Pancreas (tissue), 10 donors: Measurements from ENCODE around the gene RNF157. TPM values are rescaled to one million over a fixed set of nuclear protein-coding genes. Genes with fewer than 3 reads are reported as not detected.

ENCODE experiments used
- ATAC-seq, 4 donors: fragments of 200-7000 bp; cut with Tn5 transposase; one replicate each; pipeline versions ENCODE4 v1.8.0 to v1.9.1; 2020; ENCODE audit warnings: mild to moderate bottlenecking in 4 of 4, moderate library complexity in 4 of 4
- DNase-seq, 6 donors: peaks; one replicate each; pipeline ENCODE4 v3.0.0-alpha.2; 2020
- FAIRE-seq: peaks from 2 replicates; lab custom pipeline; 2012; peaks lifted over from hg19 to GRCh38; lab: Jason Lieb, UNC
- H3K27ac ChIP-seq, 4 donors: fragments of 200-600 bp; sonication (generic); 1 replicate in 3 of 4; 2 replicates in 1 of 4; pipeline versions ENCODE4 v1.5.0 to v1.8.0; 2020
- H3K27me3 ChIP-seq, 4 donors: fragments of 200-600 bp; one replicate each; pipeline ENCODE4 v1.8.0; 2021
- H3K36me3 ChIP-seq, 3 donors: fragments of 200-600 bp; sonication (generic) in 1 of 3; one replicate each; pipeline versions ENCODE4 v1.5.0 to v1.8.0; 2020 to 2021
- H3K4me1 ChIP-seq, 3 donors: fragments of 200-600 bp; one replicate each; pipeline ENCODE4 v1.8.0; 2021
- H3K4me3 ChIP-seq, 4 donors: fragments of 200-600 bp; sonication (generic) in 2 of 4; one replicate each; pipeline versions ENCODE4 v1.5.0 to v1.8.0; 2020 to 2021
- H3K9me3 ChIP-seq, 4 donors: fragments of 200-600 bp; one replicate each; pipeline ENCODE4 v1.8.0; 2021
- CTCF ChIP-seq, 4 donors: fragments of 200-600 bp; sonication (generic) in 3 of 4; IDR thresholded peaks; one replicate each; pipeline versions ENCODE4 v1.5.0 to v1.8.0; 2021; ENCODE audit warnings: antibody characterized with exemption in 4 of 4
- WGBS, 2 donors: extraction: QIAGEN DNeasy Blood & Tissue Kit; methylation state at CpG; one replicate each; pipeline ENCODE4 v1.1.7; 2013; 5-methylcytosine and 5-hydroxymethylcytosine counted together
- intact Hi-C, 3 donors: fragments of 100-400 bp; cut with DNase I; formaldehyde crosslinking; loops; one replicate each; pipeline versions ENCODE4 v1.11.1 to v1.14.2; 2022
- polyA plus RNA-seq, 2 donors: library from polyadenylated mRNA; stranded (reverse); fragments of 200-250 nt; gene quantifications; one replicate each; pipeline ENCODE4 v1.2.3, GENCODE V29; 2013
- total RNA-seq, 6 donors: library from RNA; stranded (reverse); fragmentation: NEBNext Ultra II Directional in 4 of 6; extraction: Animal tissue kit (Norgen Biotek cat#: 25700) in 4 of 6; gene quantifications; one replicate each; pipeline versions ENCODE4 v1.2.1 to v1.2.4, GENCODE V29; 2021 to 2023
- donor health status: healthy with polysubstance abuse.
- donor health status: DM: no; HTN: no; CAD: no; lungs with moderate emphysema.
- donor health status: DM: no; HTN: no; CAD: no.
- donor health status: control.
- donor health status: control.
- donor health status: Bipolar disorder and iron deficiency.
- donor health status: DM: yes; HTN: yes; CAD: no.
- donor health status: DM: no; HTN: no; CAD: no.
- donor health status: DM: no; HTN: no; CAD: no.
- donor health status: DM: yes; HTN: yes; CAD: no.

Gene RNF157
- total and polyA plus RNA-seq, 8 donors, result 0.87 to 6.4 (median 3.3) TPM

- 100% methylated on average over 1 of the region's 1 CpG for whole genome bisulfite sequencing, 2 donors
- intact Hi-C loops, result no loop called here
- no peak for FAIRE-seq
Measured at GRCh38 chr17:76148015-76148326, 92.3 kb downstream of the RNF157 start.

GRCh38 chr17:76147211-76148014 lies 92.9 kb downstream of the RNF157 start:
- DNase-seq (no peak), ATAC-seq (peak in 3 of 4 donors; percentile 40 to 78 (median 61)), FAIRE-seq (no peak)
- Histone ChIP-seq H3K27ac (no peak overlapping the region), H3K4me1 (no peaks in the 10 kb centered on the region), H3K9me3 (no peaks in the 10 kb centered on the region), H3K4me3 (no peak overlapping the region), H3K36me3 (no peaks in the 10 kb centered on the region), H3K27me3 (no peaks in the 10 kb centered on the region)
- peak in 3 of 4 donors; percentile 37 to 47 (median 40) for TF ChIP-seq CTCF (IDR thresholded peaks at IDR 0.05)
- intact Hi-C loops, result no loop called here
- 64 to 66% methylated on average over 13 of the region's 13 CpGs for WGBS, 2 donors

More at GRCh38 chr17:76148015-76148326, 92.3 kb downstream of the RNF157 start:
- Histone ChIP-seq H3K9me3 (no peaks in the 10 kb centered on the region), H3K36me3 (no peaks in the 10 kb centered on the region), H3K27me3 (no peaks in the 10 kb centered on the region), H3K4me3 (no peak overlapping the region), H3K4me1 (no peaks in the 10 kb centered on the region), H3K27ac (no peak overlapping the region)
- DNase-seq (no peak), ATAC-seq (no peak)
- TF ChIP-seq CTCF (IDR thresholded peaks at IDR 0.05), result no peak

- Histone ChIP-seq H3K4me1 (no peaks in the 10 kb centered on the region), H3K27me3 (no peaks in the 10 kb centered on the region), H3K9me3 (no peaks in the 10 kb centered on the region), H3K4me3 (no peak overlapping the region), H3K27ac (no peak overlapping the region), H3K36me3 (no peaks in the 10 kb centered on the region)
- intact Hi-C loops, result no loop called here
- TF ChIP-seq CTCF (IDR thresholded peaks at IDR 0.05), result no peak
- ATAC-seq (no peak), DNase-seq (no peak), FAIRE-seq (no peak)
- WGBS, 2 donors, result 76 to 81% methylated on average over 22 of the region's 22 CpGs
Measured at GRCh38 chr17:76146053-76146851, 94.0 kb downstream of the RNF157 start.

- Histone ChIP-seq H3K27me3 (no peaks in the 10 kb centered on the region), H3K9me3 (no peaks in the 10 kb centered on the region), H3K4me1 (peaks cover 0 to 3% (median 0%) of the 10 kb centered on the region in 3 donors), H3K36me3 (no peaks in the 10 kb centered on the region), H3K27ac (no peak overlapping the region), H3K4me3 (no peak overlapping the region)
- no peak for TF ChIP-seq CTCF (IDR thresholded peaks at IDR 0.05)
- WGBS, 2 donors, result 79 to 80% methylated on average over 25 of the region's 25 CpGs
- FAIRE-seq, result no peak
- no peak for ATAC-seq
- DNase-seq, result no peak
- intact Hi-C loops, result no loop called here
Measured at GRCh38 chr17:76145231-76146052, 94.9 kb downstream of the RNF157 start.
